HCT116 (cell line): Measurements from ENCODE around the gene TOX2. TPM values are rescaled to one million over a fixed set of nuclear protein-coding genes. Genes with fewer than 3 reads are reported as not detected.

Experiments used
- ATAC-seq: fragments of 200-7000 bp; cut with Tn5 transposase; 2 replicates; pipeline ENCODE4 v1.9.1; 2020; ENCODE audit warnings: mild to moderate bottlenecking, moderate library complexity
- BruUV-seq: library from RNA; stranded (reverse); fragments of 400-500 nt; replicated peaks from 2 replicates; lab custom pipeline; 2021; lab: Mats Ljungman, UMichigan
- CTCF ChIA-PET: fragments of 300-600 bp; sonication (Branson Sonifier 250); formaldehyde crosslinking; loops from one replicate; lab custom pipeline; 2021; ENCODE audit warnings: antibody characterized with exemption; lab: Charles Lee
- POLR2A ChIA-PET: fragments of 300-600, 350-600 bp; sonication (Branson Sonifier 250); formaldehyde crosslinking; loops from one replicate; lab custom pipeline; 2021; ENCODE audit warnings: antibody characterized with exemption; lab: Charles Lee
- RAD21 ChIA-PET, 2 experiments: fragments of 300-600 bp; sonication (Branson Sonifier 250); formaldehyde crosslinking; loops; one replicate each; lab custom pipeline; 2023; ENCODE audit warnings: low total read pairs in 2 of 2; ENCODE audit not compliant: uncharacterized antibody in 2 of 2, unreplicated experiment in 2 of 2, low non-redundant PET in 1 of 2; lab: Charles Lee
- DNase-seq: peaks from one replicate; pipeline ENCODE4 v3.0.0-alpha.2; 2010; ENCODE audit warnings: low read depth, low spot score
- H2AFZ ChIP-seq: fragments of 200-600 bp; shearing (Covaris generic), sonication (generic); 2 replicates; pipeline ENCODE4 v1.6.1; 2017; ENCODE audit warnings: low read depth, mixed run types, mixed read lengths, antibody characterized with exemption, low read length; ENCODE audit not compliant: poor library complexity, severe bottlenecking
- H3K27ac ChIP-seq: 2 replicates; pipeline ENCODE4 v1.5.1; 2012; ENCODE audit warnings: low read depth, low read length
- H3K27me3 ChIP-seq: fragments of 200-600 bp; sonication (generic); 2 replicates; pipeline ENCODE4 v1.6.1; 2016; ENCODE audit warnings: mixed run types, low read length, mixed read lengths; ENCODE audit not compliant: insufficient read depth
- H3K36me3 ChIP-seq, 2 experiments: fragments of 200-500 bp in 1 of 2; fragments of 200-600 bp in 1 of 2; sonication (Bioruptor generic) in 1 of 2; sonication (generic) in 1 of 2; 2 replicates each; pipeline versions ENCODE4 v1.5.1 to v1.6.1; 2014 to 2016; ENCODE audit warnings: low read length in 2 of 2, inconsistent platforms in 1 of 2, mixed read lengths in 1 of 2, mixed run types in 1 of 2; ENCODE audit not compliant: insufficient read depth in 2 of 2, control insufficient read depth in 1 of 2
- H3K4me1 ChIP-seq, 2 experiments: fragments of 200-600 bp in 1 of 2; sonication (generic) in 1 of 2; 2 replicates each; pipeline versions ENCODE4 v1.5.1 to v1.6.1; 2012 to 2017; ENCODE audit warnings: low read length in 2 of 2, inconsistent platforms in 1 of 2, mild to moderate bottlenecking in 1 of 2, mixed read lengths in 1 of 2, mixed run types in 1 of 2, moderate library complexity in 1 of 2; ENCODE audit not compliant: insufficient read depth in 2 of 2, control insufficient read depth in 1 of 2
- H3K4me2 ChIP-seq: fragments of 200-600 bp; sonication (generic); 2 replicates; pipeline ENCODE4 v1.6.1; 2017; ENCODE audit warnings: mixed run types, low read length, mixed read lengths
- H3K4me3 ChIP-seq, 2 experiments: fragments of 200-600 bp in 1 of 2; sonication (generic) in 1 of 2; replicated peaks in 1 of 2; 2 replicates each; pipeline ENCODE4 v1.5.1; 2011 to 2016; ENCODE audit warnings: low read length in 2 of 2, control low read depth in 1 of 2, low read depth in 1 of 2, mild to moderate bottlenecking in 1 of 2, mixed read lengths in 1 of 2, mixed run types in 1 of 2
- H3K79me2 ChIP-seq: fragments of 200-600 bp; sonication (generic); 2 replicates; pipeline ENCODE4 v1.6.1; 2017; ENCODE audit warnings: mild to moderate bottlenecking, mixed run types, low read length, moderate library complexity, mixed read lengths; ENCODE audit not compliant: insufficient read depth
- H3K9ac ChIP-seq: fragments of 200-600 bp; sonication (generic); 2 replicates; pipeline ENCODE4 v1.6.1; 2016; ENCODE audit warnings: low read length, mixed read lengths
- H3K9me2 ChIP-seq: fragments of 200-600 bp; sonication (generic), shearing (Covaris generic); 2 replicates; pipeline ENCODE4 v1.6.1; 2017; ENCODE audit warnings: mixed run types, mild to moderate bottlenecking, moderate library complexity; ENCODE audit not compliant: insufficient read depth
- H3K9me3 ChIP-seq, 2 experiments: fragments of 200-500 bp in 1 of 2; fragments of 200-600 bp in 1 of 2; sonication (Bioruptor generic) in 1 of 2; sonication (generic) in 1 of 2; 2 replicates each; pipeline ENCODE4 v1.6.1; 2014 to 2017; ENCODE audit warnings: low read length in 2 of 2, mixed read lengths in 2 of 2, inconsistent platforms in 1 of 2, low read depth in 1 of 2, mild to moderate bottlenecking in 1 of 2, mixed run types in 1 of 2, moderate library complexity in 1 of 2; ENCODE audit not compliant: control insufficient read depth in 1 of 2, insufficient read depth in 1 of 2
- H4K20me1 ChIP-seq: fragments of 200-600 bp; sonication (generic), shearing (Covaris generic); 2 replicates; pipeline ENCODE4 v1.6.1; 2017; ENCODE audit warnings: mixed run types, mild to moderate bottlenecking, moderate library complexity; ENCODE audit not compliant: insufficient read depth
- CBX3 ChIP-seq: IDR thresholded peaks from 2 replicates; pipeline ENCODE4 v1.6.1; 2012; ENCODE audit warnings: low read depth
- ELF1 ChIP-seq: IDR thresholded peaks from 2 replicates; pipeline ENCODE4 v1.6.1; 2012; ENCODE audit warnings: low read depth, borderline replicate concordance
- EZH2phosphoT487 ChIP-seq: fragments of 200-600 bp; IDR thresholded peaks from 2 replicates; pipeline ENCODE4 v1.6.1; 2018; ENCODE audit warnings: antibody characterized with exemption, borderline replicate concordance
- FOSL1 ChIP-seq: IDR thresholded peaks from 2 replicates; pipeline ENCODE4 v1.6.1; 2012; ENCODE audit warnings: low read depth
- POLR2A ChIP-seq: IDR thresholded peaks from 2 replicates; pipeline ENCODE4 v1.7.0; 2011; ENCODE audit warnings: borderline replicate concordance; ENCODE audit not compliant: insufficient read depth, insufficient read length; ENCODE audit errors: extremely low read depth
- RAD21 ChIP-seq: IDR thresholded peaks from 2 replicates; pipeline ENCODE4 v1.6.1; 2012; ENCODE audit warnings: low read depth, mild to moderate bottlenecking
- SIN3A ChIP-seq: IDR thresholded peaks from 2 replicates; pipeline ENCODE4 v1.6.1; 2012; ENCODE audit warnings: low read depth
- SP1 ChIP-seq: IDR thresholded peaks from 2 replicates; pipeline ENCODE4 v1.6.1; 2012; ENCODE audit warnings: low read depth
- YY1 ChIP-seq: IDR thresholded peaks from 2 replicates; pipeline ENCODE4 v1.6.1; 2011; ENCODE audit warnings: low read length, low read depth, moderate library complexity, mild to moderate bottlenecking; ENCODE audit not compliant: insufficient replicate concordance; ENCODE audit errors: extremely low read depth
- ZFX ChIP-seq: fragments of 450-650 bp; IDR thresholded peaks from 2 replicates; pipeline ENCODE4 v1.6.1; 2017
- ZNF274 ChIP-seq: fragments of 200-500 bp; sonication (Bioruptor generic); IDR thresholded peaks from 2 replicates; pipeline ENCODE4 v1.6.1; 2014; ENCODE audit warnings: mild to moderate bottlenecking, low read depth, low read length, inconsistent platforms
- intact Hi-C: fragments of 100-400 bp; cut with micrococcal nuclease; formaldehyde crosslinking; loops from 2 replicates; pipeline ENCODE4 v1.10.0; 2022
- total RNA-seq: library from RNA; stranded (reverse); gene quantifications from one replicate; pipeline ENCODE4 v1.2.1, GENCODE V29; 2021; ENCODE audit not compliant: unreplicated experiment
- TF ChIP-seq, protein P1 (sequence below): IDR thresholded peaks from 2 replicates; pipeline ENCODE4 v1.6.1; 2012
- TF ChIP-seq, protein P2 (sequence below), 3 experiments: fragments of 200-600 bp in 1 of 3; sonication (generic) in 1 of 3; IDR thresholded peaks in 2 of 3; conservative IDR thresholded peaks in 1 of 3; 2 replicates each; pipeline ENCODE4 v1.5.1; 2012 to 2017; ENCODE audit warnings: low read depth in 2 of 3, low read length in 2 of 3, antibody characterized with exemption in 1 of 3, borderline replicate concordance in 1 of 3, control low read depth in 1 of 3, mild to moderate bottlenecking in 1 of 3, mixed read lengths in 1 of 3, mixed run types in 1 of 3, moderate library complexity in 1 of 3; ENCODE audit not compliant: insufficient read depth in 1 of 3
- TF ChIP-seq, protein P3 (sequence below): IDR thresholded peaks from 2 replicates; pipeline ENCODE4 v1.6.1; 2011; ENCODE audit warnings: mild to moderate bottlenecking, low read length, moderate library complexity; ENCODE audit not compliant: insufficient replicate concordance; ENCODE audit errors: extremely low read depth

Gene TOX2
- total RNA-seq, 1 experiment from 2014 or later = 39.6 TPM

DNA sequence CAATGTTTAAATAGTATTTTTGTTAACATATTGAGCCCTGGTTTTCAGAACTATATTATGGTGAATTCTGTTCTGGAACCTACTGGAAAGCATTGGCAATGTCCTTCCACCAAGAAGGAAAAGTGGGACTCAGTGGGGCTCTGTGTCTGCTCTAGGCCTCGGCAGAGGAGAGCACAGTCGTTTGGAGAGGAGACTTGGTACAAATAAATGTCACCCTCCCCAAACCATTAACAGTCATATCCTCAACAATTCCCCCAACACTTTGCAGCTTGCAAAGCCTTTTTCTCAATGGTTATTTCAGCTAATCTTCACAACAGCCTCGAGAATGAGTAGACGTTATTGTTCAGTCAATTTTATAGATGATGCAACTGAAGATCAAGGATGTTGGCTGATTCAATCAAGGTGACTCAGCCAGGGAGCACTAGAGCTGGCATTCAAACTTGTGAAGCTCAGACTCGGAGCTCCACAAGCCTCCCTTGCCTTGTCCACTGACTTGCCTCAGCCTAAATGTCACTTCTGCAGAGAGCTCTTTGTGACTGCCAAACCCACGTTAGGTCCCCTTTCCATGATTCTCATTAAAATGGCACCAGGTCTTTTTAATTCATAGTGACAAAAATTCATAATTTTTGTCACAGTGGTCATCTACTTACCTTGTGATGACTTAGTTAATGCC, 60.6 kb downstream of the TOX2 start (continued):
- no peak for TF ChIP-seq EZH2phosphoT487
- TF ChIP-seq ZNF274 = no peak
- TF ChIP-seq CBX3 = peak; percentile 68; the same call in 1 of the 2 replicates
- no peak for TF ChIP-seq ELF1
- TF ChIP-seq, all 23 proteins: peak for 11

DNA sequence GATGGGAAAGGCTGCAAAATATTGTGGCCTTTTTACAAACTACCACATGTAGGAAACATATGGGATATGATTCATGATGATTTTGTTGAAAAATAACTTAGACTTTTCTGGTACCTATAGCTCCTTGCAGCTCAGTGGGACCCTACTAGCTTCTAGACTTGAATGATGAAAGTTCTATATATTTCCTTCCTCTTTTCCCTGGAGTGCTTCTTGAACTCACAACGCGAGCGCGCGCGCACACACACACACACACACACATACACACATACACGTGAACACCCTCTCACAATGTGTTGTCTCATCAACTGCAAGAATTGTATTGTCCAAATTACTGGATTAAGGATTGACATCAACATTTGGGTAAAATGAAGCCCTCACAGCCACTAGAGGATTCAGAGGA, 61.9 kb downstream of the TOX2 start:
- Histone ChIP-seq H3K4me1 (peaks cover 25 to 47% of the 10 kb centered on the region in 2 experiments), H4K20me1 (no peaks in the 10 kb centered on the region), H3K9ac (no peak overlapping the region), H3K4me3 (no peak overlapping the region), H3K4me2 (peak overlapping the region; percentile 69), H3K9me3 (no peaks in the 10 kb centered on the region), H3K27ac (no peak overlapping the region), H3K36me3 (no peaks in the 10 kb centered on the region), H3K79me2 (no peaks in the 10 kb centered on the region), H2AFZ (no peak overlapping the region), H3K27me3 (no peaks in the 10 kb centered on the region), H3K9me2 (no peaks in the 10 kb centered on the region)
- intact Hi-C loops = no loop called here
- RAD21 ChIA-PET = no interaction called here
- BruUV-seq = no TSS peak
- CTCF ChIA-PET = no interaction called here
- DNase-seq = no peak
- no peak for ATAC-seq
- POLR2A ChIA-PET = interaction anchor here (1.0 to 2.6 kb wide), 3 partner anchors 12 to 24 kb away, joined by 3 to 14 read pairs (median 4); no protein-coding TSS in a partner anchor
- TF ChIP-seq, protein P1, sequence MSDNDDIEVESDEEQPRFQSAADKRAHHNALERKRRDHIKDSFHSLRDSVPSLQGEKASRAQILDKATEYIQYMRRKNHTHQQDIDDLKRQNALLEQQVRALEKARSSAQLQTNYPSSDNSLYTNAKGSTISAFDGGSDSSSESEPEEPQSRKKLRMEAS = no peak
- TF ChIP-seq ZFX (no peak), SIN3A (no peak), RAD21 (no peak)

DNA sequence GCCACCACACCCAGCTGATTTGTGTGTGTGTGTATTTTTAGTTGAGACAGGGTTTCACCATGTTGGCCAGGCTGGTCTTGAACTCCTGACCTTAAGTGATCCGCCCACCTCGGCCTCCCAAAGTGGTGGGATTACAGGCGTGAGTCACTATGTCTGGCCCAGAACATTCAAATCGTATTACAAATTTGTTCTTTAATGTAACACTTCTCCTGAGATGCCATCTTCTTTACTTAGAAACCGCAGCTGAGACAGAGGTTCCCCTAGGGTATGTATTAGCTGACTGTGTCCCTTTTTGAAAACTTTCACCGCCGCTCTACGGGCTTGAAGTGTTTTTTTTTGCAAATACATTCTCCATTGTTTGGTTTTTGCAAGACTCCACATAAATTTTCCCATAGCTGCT, 62.6 kb downstream of the TOX2 start:
- H3K9ac ChIP-seq = no peak overlapping the region
- no peaks in the 10 kb centered on the region for H3K9me3 ChIP-seq
- H3K9me2 ChIP-seq = no peaks in the 10 kb centered on the region
- ChIA-PET POLR2A (interaction anchor here (2.2 kb wide), 1 partner anchor 23 kb away, joined by 4 read pairs; no protein-coding TSS in a partner anchor), CTCF (no interaction called here), RAD21 (interaction anchor here in 1 of 2 experiments (0.5 kb wide), 1 partner anchor 11 kb away, joined by 3 read pairs; no protein-coding TSS in a partner anchor)
- peaks cover 25 to 48% of the 10 kb centered on the region in 2 experiments for H3K4me1 ChIP-seq
- DNase-seq (no peak), ATAC-seq (no peak)
- no peak overlapping the region for H3K4me3 ChIP-seq
- H3K27me3 ChIP-seq = no peaks in the 10 kb centered on the region
- H3K4me2 ChIP-seq = peak overlapping the region; percentile 69
- H3K36me3 ChIP-seq = no peaks in the 10 kb centered on the region
- intact Hi-C loops = no loop called here
- H3K79me2 ChIP-seq = no peaks in the 10 kb centered on the region
- no peak overlapping the region for H2AFZ ChIP-seq
- no peaks in the 10 kb centered on the region for H4K20me1 ChIP-seq
- no TSS peak for BruUV-seq
- H3K27ac ChIP-seq = no peak overlapping the region
- TF ChIP-seq ZNF274 = no peak
- TF ChIP-seq POLR2A = no peak
- TF ChIP-seq, protein P1 = no peak
- TF ChIP-seq SP1 = no peak
- TF ChIP-seq YY1 = no peak
- TF ChIP-seq, protein P2, sequence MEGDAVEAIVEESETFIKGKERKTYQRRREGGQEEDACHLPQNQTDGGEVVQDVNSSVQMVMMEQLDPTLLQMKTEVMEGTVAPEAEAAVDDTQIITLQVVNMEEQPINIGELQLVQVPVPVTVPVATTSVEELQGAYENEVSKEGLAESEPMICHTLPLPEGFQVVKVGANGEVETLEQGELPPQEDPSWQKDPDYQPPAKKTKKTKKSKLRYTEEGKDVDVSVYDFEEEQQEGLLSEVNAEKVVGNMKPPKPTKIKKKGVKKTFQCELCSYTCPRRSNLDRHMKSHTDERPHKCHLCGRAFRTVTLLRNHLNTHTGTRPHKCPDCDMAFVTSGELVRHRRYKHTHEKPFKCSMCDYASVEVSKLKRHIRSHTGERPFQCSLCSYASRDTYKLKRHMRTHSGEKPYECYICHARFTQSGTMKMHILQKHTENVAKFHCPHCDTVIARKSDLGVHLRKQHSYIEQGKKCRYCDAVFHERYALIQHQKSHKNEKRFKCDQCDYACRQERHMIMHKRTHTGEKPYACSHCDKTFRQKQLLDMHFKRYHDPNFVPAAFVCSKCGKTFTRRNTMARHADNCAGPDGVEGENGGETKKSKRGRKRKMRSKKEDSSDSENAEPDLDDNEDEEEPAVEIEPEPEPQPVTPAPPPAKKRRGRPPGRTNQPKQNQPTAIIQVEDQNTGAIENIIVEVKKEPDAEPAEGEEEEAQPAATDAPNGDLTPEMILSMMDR (IDR thresholded peaks at IDR 0.05 in 2 of 3, conservative IDR thresholded peaks at IDR 0.05 in 1 of 3; ENCODE audit: borderline replicate concordance in 1 of 3, insufficient read depth in 1 of 3, low read depth in 2 of 3, low read length in 2 of 3) = no peak
- no peak for TF ChIP-seq FOSL1
- no peak for TF ChIP-seq RAD21
- TF ChIP-seq, protein P3, sequence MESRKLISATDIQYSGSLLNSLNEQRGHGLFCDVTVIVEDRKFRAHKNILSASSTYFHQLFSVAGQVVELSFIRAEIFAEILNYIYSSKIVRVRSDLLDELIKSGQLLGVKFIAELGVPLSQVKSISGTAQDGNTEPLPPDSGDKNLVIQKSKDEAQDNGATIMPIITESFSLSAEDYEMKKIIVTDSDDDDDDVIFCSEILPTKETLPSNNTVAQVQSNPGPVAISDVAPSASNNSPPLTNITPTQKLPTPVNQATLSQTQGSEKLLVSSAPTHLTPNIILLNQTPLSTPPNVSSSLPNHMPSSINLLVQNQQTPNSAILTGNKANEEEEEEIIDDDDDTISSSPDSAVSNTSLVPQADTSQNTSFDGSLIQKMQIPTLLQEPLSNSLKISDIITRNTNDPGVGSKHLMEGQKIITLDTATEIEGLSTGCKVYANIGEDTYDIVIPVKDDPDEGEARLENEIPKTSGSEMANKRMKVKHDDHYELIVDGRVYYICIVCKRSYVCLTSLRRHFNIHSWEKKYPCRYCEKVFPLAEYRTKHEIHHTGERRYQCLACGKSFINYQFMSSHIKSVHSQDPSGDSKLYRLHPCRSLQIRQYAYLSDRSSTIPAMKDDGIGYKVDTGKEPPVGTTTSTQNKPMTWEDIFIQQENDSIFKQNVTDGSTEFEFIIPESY = no peak
